ENCODE results near the gene HNRNPUL1.
A peak's percentile ranks its signal among the peaks of the same experiment; 100 is the strongest.
"Not testable (repeated sequence)": the region's sequence is repeated elsewhere in the genome, so short reads cannot be mapped to it uniquely, and the experiment has no call there.

HNRNPUL1 gene

DNA sequence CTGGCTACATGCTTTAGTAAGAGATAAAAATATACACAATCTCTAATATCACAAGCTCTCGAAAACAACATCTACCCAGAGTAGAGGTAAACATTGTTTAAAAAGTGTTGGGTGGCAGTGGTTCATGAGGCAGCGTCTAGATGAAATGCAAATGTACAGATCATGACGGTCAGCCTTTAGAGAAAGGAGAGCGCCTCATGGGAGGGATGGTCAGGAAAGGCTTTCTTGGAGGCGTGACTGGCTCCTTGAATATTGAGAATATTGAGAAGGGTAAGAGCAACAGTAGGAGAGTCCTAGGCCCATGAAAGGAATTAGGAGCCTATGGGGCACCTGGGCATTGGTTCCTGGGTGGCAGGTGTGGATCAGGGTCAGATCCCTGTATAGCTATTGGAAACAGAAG is 10.6 kb downstream of the HNRNPUL1 start:
- H3K36me3 Mint-ChIP-seq (ENCODE audit: low read depth) = peaks cover 68% of the 10 kb centered on the region
- H3K27me3 Mint-ChIP-seq (ENCODE audit: low read depth) = no peaks in the 10 kb centered on the region
- no peak overlapping the region for H3K27ac Mint-ChIP-seq

GRCh38 chr19:41276231-41276630 is 12.1 kb downstream of the HNRNPUL1 start:
- Mint-ChIP-seq H3K4me1 (ENCODE audit: low read depth) (peaks cover 4% of the 10 kb centered on the region), H3K27me3 (ENCODE audit: low read depth) (no peaks in the 10 kb centered on the region), H3K9me3 (no peaks in the 10 kb centered on the region), H3K36me3 (ENCODE audit: low read depth) (peaks cover 80% of the 10 kb centered on the region), H3K27ac (no peak overlapping the region), H3K4me3 (no peak overlapping the region)
- no peak for DNase-seq (ENCODE audit: low spot score)

More for the DNA sequence above, 10.6 kb downstream of the HNRNPUL1 start:
- no peak for DNase-seq (ENCODE audit: low spot score)
- Mint-ChIP-seq H3K4me3 (no peak overlapping the region), H3K9me3 (no peaks in the 10 kb centered on the region), H3K4me1 (ENCODE audit: low read depth) (peaks cover 3% of the 10 kb centered on the region)

- Mint-ChIP-seq H3K4me1 (ENCODE audit: low read depth) (peaks cover 7% of the 10 kb centered on the region), H3K27me3 (ENCODE audit: low read depth) (no peaks in the 10 kb centered on the region), H3K36me3 (ENCODE audit: low read depth) (peaks cover 72% of the 10 kb centered on the region), H3K9me3 (no peaks in the 10 kb centered on the region), H3K4me3 (no peak overlapping the region), H3K27ac (no peak overlapping the region)
- no peak for DNase-seq (ENCODE audit: low spot score)
Measured at GRCh38 chr19:41278478-41278877, 14.3 kb downstream of the HNRNPUL1 start.

DNA sequence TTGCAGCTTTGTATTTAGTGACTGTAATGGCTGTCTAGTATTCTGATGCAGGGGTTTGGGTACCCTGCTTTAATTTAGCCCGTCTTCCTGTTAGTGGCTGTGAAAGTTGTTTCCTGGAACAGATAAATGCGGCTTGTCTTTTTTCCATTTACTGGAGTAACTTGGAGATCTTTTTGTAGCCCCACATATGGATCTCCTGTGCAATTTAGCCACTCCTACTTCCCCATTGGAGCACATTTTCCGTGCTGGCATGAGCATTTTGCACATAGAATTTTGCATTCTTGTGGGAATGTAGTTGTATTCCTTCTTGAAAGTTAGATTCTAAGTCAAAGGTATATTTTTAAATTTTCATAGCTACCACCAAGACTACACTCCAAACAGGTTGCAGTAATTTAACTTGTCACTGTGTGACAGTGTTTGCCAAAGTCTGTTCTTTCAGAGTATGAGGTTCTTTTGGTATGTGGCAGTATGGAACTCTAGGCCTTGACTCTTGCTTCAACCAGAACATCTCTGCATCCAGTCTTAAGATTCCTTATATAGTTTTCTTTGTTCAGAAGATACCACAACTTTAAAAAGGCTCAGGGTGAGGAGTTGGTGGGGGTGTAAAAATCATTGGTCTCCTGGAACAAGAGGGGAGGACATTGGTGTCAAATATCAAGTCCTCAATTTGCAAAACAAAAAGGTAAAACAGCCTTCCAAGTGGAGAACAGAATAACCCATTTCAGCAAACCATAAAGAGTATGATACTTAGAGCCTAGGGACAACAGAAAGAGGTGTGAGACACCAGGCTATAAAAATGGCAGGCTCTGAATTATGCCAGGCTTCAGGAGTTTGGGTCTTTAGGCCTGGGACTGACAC is 24.7 kb downstream of the HNRNPUL1 start:
- no peaks in the 10 kb centered on the region for H3K27me3 Mint-ChIP-seq (ENCODE audit: low read depth)
- peaks cover 56% of the 10 kb centered on the region for H3K36me3 Mint-ChIP-seq (ENCODE audit: low read depth)
- H3K4me1 Mint-ChIP-seq (ENCODE audit: low read depth) = peaks cover 3% of the 10 kb centered on the region
- no peak overlapping the region for H3K27ac Mint-ChIP-seq
- no peak overlapping the region for H3K4me3 Mint-ChIP-seq
- no peaks in the 10 kb centered on the region for H3K9me3 Mint-ChIP-seq
- no peak for DNase-seq (ENCODE audit: low spot score)

- H3K4me3 Mint-ChIP-seq; H3K9me3 Mint-ChIP-seq; H3K27me3 Mint-ChIP-seq (ENCODE audit: low read depth); H3K27ac Mint-ChIP-seq; H3K4me1 Mint-ChIP-seq (ENCODE audit: low read depth); DNase-seq (ENCODE audit: low spot score): not testable (repeated sequence)
- peaks cover 59% of the 10 kb centered on the region for H3K36me3 Mint-ChIP-seq (ENCODE audit: low read depth)
Measured at GRCh38 chr19:41289814-41290213, 25.6 kb downstream of the HNRNPUL1 start.

- H3K4me3 Mint-ChIP-seq = no peak overlapping the region
- H3K27ac Mint-ChIP-seq = no peak overlapping the region
- peaks cover 41% of the 10 kb centered on the region for H3K4me1 Mint-ChIP-seq (ENCODE audit: low read depth)
- no peak for DNase-seq (ENCODE audit: low spot score)
- no peaks in the 10 kb centered on the region for H3K9me3 Mint-ChIP-seq
- peaks cover 76% of the 10 kb centered on the region for H3K36me3 Mint-ChIP-seq (ENCODE audit: low read depth)
- H3K27me3 Mint-ChIP-seq (ENCODE audit: low read depth) = no peaks in the 10 kb centered on the region
Measured at GRCh38 chr19:41294393-41294792, 30.2 kb downstream of the HNRNPUL1 start.

- Mint-ChIP-seq H3K27ac (no peak overlapping the region), H3K9me3 (no peaks in the 10 kb centered on the region)
Measured at GRCh38 chr19:41295499-41295898, 31.3 kb downstream of the HNRNPUL1 start.

GRCh38 chr19:41296433-41296871 is 32.3 kb downstream of the HNRNPUL1 start:
- Mint-ChIP-seq H3K9me3 (no peaks in the 10 kb centered on the region), H3K27ac (peak overlapping the region; percentile 86), H3K4me1 (ENCODE audit: low read depth) (peaks cover 60% of the 10 kb centered on the region), H3K36me3 (ENCODE audit: low read depth) (peaks cover 87% of the 10 kb centered on the region), H3K27me3 (ENCODE audit: low read depth) (no peaks in the 10 kb centered on the region), H3K4me3 (no peak overlapping the region)
- DNase-seq (ENCODE audit: low spot score) = no peak

More at GRCh38 chr19:41295499-41295898, 31.3 kb downstream of the HNRNPUL1 start:
- Mint-ChIP-seq H3K36me3 (ENCODE audit: low read depth) (peaks cover 83% of the 10 kb centered on the region), H3K4me1 (ENCODE audit: low read depth) (peaks cover 52% of the 10 kb centered on the region), H3K4me3 (no peak overlapping the region), H3K27me3 (ENCODE audit: low read depth) (no peaks in the 10 kb centered on the region)
- no peak for DNase-seq (ENCODE audit: low spot score)

- H3K9me3 Mint-ChIP-seq = no peaks in the 10 kb centered on the region
- H3K4me3 Mint-ChIP-seq = no peak overlapping the region
- DNase-seq (ENCODE audit: low spot score) = no peak
- peaks cover 88% of the 10 kb centered on the region for H3K36me3 Mint-ChIP-seq (ENCODE audit: low read depth)
- peaks cover 68% of the 10 kb centered on the region for H3K4me1 Mint-ChIP-seq (ENCODE audit: low read depth)
- H3K27ac Mint-ChIP-seq = peak overlapping the region; percentile 86
- no peaks in the 10 kb centered on the region for H3K27me3 Mint-ChIP-seq (ENCODE audit: low read depth)
Measured at GRCh38 chr19:41297628-41298347, 33.6 kb downstream of the HNRNPUL1 start.

GRCh38 chr19:41298348-41298964 is 34.3 kb downstream of the HNRNPUL1 start:
- Mint-ChIP-seq H3K4me3 (no peak overlapping the region), H3K27me3 (ENCODE audit: low read depth) (no peaks in the 10 kb centered on the region)

GRCh38 chr19:41299046-41299754 is 35.0 kb downstream of the HNRNPUL1 start:
- no peak for DNase-seq (ENCODE audit: low spot score)
- Mint-ChIP-seq H3K9me3 (no peaks in the 10 kb centered on the region), H3K4me3 (no peak overlapping the region), H3K27ac (peak overlapping the region; percentile 76), H3K36me3 (ENCODE audit: low read depth) (peaks cover 91% of the 10 kb centered on the region), H3K27me3 (ENCODE audit: low read depth) (no peaks in the 10 kb centered on the region), H3K4me1 (ENCODE audit: low read depth) (peaks cover 77% of the 10 kb centered on the region)

More at GRCh38 chr19:41298348-41298964, 34.3 kb downstream of the HNRNPUL1 start:
- Mint-ChIP-seq H3K4me1 (ENCODE audit: low read depth) (peaks cover 73% of the 10 kb centered on the region), H3K27ac (peak overlapping the region; percentile 77), H3K9me3 (no peaks in the 10 kb centered on the region), H3K36me3 (ENCODE audit: low read depth) (peaks cover 91% of the 10 kb centered on the region)
- DNase-seq (ENCODE audit: low spot score) = no peak

DNA sequence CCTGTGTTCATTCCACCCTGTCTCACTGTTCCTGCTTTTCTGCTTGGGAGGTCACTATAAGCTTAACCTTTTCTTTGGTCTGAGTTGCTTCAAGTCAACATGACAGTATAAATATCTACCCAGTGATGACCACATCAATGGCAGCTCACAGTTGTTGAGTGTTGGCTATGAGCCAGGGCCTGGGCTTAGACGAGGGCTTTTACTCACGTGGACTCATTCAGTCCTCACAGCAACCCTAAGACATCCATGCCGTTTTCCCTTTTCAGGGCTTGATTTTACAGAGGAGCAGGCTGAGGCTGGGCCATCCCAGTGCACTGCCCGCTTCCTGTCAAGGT is 35.5 kb downstream of the HNRNPUL1 start:
- Mint-ChIP-seq H3K4me3 (no peak overlapping the region), H3K9me3 (no peaks in the 10 kb centered on the region), H3K36me3 (ENCODE audit: low read depth) (peaks cover 91% of the 10 kb centered on the region), H3K27ac (peak overlapping the region; percentile 76), H3K4me1 (ENCODE audit: low read depth) (peaks cover 76% of the 10 kb centered on the region), H3K27me3 (ENCODE audit: low read depth) (no peaks in the 10 kb centered on the region)
- DNase-seq (ENCODE audit: low spot score) = no peak

GRCh38 chr19:41300555-41300954 is 36.4 kb downstream of the HNRNPUL1 start:
- peaks cover 91% of the 10 kb centered on the region for H3K36me3 Mint-ChIP-seq (ENCODE audit: low read depth)
- H3K4me1 Mint-ChIP-seq (ENCODE audit: low read depth) = peaks cover 77% of the 10 kb centered on the region
- H3K9me3 Mint-ChIP-seq = no peaks in the 10 kb centered on the region
- no peak overlapping the region for H3K4me3 Mint-ChIP-seq
- no peak for DNase-seq (ENCODE audit: low spot score)
- H3K27me3 Mint-ChIP-seq (ENCODE audit: low read depth) = no peaks in the 10 kb centered on the region
- H3K27ac Mint-ChIP-seq = peak overlapping the region; percentile 54
